H54 (cell line): ENCODE data around the gene FER1L5.
"Not testable (repeated sequence)": the region's sequence is repeated elsewhere in the genome, so short reads cannot be mapped to it uniquely, and the experiment has no call there.

Experiments used
- DNase-seq: peaks from one replicate; pipeline ENCODE4 v3.0.0; 2011; ENCODE audit warnings: low spot score, mixed read lengths; ENCODE audit not compliant: insufficient read length
- FAIRE-seq: peaks from 3 replicates; lab custom pipeline; 2011; peaks lifted over from hg19 to GRCh38; lab: Jason Lieb, UNC
- POLR2A ChIP-seq: IDR thresholded peaks from 2 replicates; pipeline ENCODE4 v1.6.1; 2011; ENCODE audit warnings: low read depth, mild to moderate bottlenecking, low read length

The FER1L5 gene

GRCh38 chr2:96648306-96648930 is 5.9 kb downstream of the FER1L5 start:
- FAIRE-seq (no peak), DNase-seq (no peak)
- no peak for TF ChIP-seq POLR2A

GRCh38 chr2:96649342-96649741 is 6.8 kb downstream of the FER1L5 start:
- no peak for DNase-seq
- no peak for FAIRE-seq
- no peak for TF ChIP-seq POLR2A

- no peak for FAIRE-seq
- DNase-seq = no peak
- TF ChIP-seq POLR2A = no peak
These were observed 9.2 kb downstream of the FER1L5 start for GRCh38 chr2:96651793-96652192.

GRCh38 chr2:96654791-96655190 is 12.2 kb downstream of the FER1L5 start:
- not testable (repeated sequence) for FAIRE-seq, DNase-seq

GRCh38 chr2:96655526-96655925 is 13.0 kb downstream of the FER1L5 start:
- TF ChIP-seq POLR2A = no peak
- no peak for FAIRE-seq
- no peak for DNase-seq

- FAIRE-seq (no peak), DNase-seq (no peak)
- TF ChIP-seq POLR2A = no peak
These were observed 14.0 kb downstream of the FER1L5 start for GRCh38 chr2:96656540-96656939.

GRCh38 chr2:96661324-96661723 is 18.8 kb downstream of the FER1L5 start:
- no peak for FAIRE-seq
- no peak for TF ChIP-seq POLR2A
- DNase-seq = no peak

GRCh38 chr2:96662360-96662759 is 19.8 kb downstream of the FER1L5 start:
- FAIRE-seq (no peak), DNase-seq (no peak)
- no peak for TF ChIP-seq POLR2A

- no peak for FAIRE-seq
- no peak for TF ChIP-seq POLR2A
These were observed 20.6 kb downstream of the FER1L5 start for GRCh38 chr2:96663177-96663576.

GRCh38 chr2:96663829-96664228 is 21.3 kb downstream of the FER1L5 start:
- DNase-seq (no peak), FAIRE-seq (no peak)
- no peak for TF ChIP-seq POLR2A

More at GRCh38 chr2:96663177-96663576, 20.6 kb downstream of the FER1L5 start:
- DNase-seq = no peak

- no peak for TF ChIP-seq POLR2A
- no peak for DNase-seq
- no peak for FAIRE-seq
These were observed 21.9 kb downstream of the FER1L5 start for GRCh38 chr2:96664366-96664925.

- FAIRE-seq = peak; percentile 87
- DNase-seq = peak; percentile 89
- peak; percentile 21; the same call in 1 of the 2 replicates for TF ChIP-seq POLR2A
These were observed 22.6 kb downstream of the FER1L5 start for GRCh38 chr2:96665083-96665569.

- DNase-seq, FAIRE-seq: not testable (repeated sequence)
These were observed 23.2 kb downstream of the FER1L5 start for GRCh38 chr2:96665717-96666116.

GRCh38 chr2:96668771-96669170 is 26.2 kb downstream of the FER1L5 start:
- FAIRE-seq (no peak), DNase-seq (no peak)
- no peak for TF ChIP-seq POLR2A
